ENCODE measurements around the gene USP5. TPM values are rescaled to one million over a fixed set of nuclear protein-coding genes. Genes with fewer than 3 reads are reported as not detected.

Gene USP5
- total and polyA plus RNA-seq, 2 of the 8 experiments (the other 6 are each of a cell fraction or from before 2014, with no cell fraction given), result 66.5 to 148 TPM

DNA sequence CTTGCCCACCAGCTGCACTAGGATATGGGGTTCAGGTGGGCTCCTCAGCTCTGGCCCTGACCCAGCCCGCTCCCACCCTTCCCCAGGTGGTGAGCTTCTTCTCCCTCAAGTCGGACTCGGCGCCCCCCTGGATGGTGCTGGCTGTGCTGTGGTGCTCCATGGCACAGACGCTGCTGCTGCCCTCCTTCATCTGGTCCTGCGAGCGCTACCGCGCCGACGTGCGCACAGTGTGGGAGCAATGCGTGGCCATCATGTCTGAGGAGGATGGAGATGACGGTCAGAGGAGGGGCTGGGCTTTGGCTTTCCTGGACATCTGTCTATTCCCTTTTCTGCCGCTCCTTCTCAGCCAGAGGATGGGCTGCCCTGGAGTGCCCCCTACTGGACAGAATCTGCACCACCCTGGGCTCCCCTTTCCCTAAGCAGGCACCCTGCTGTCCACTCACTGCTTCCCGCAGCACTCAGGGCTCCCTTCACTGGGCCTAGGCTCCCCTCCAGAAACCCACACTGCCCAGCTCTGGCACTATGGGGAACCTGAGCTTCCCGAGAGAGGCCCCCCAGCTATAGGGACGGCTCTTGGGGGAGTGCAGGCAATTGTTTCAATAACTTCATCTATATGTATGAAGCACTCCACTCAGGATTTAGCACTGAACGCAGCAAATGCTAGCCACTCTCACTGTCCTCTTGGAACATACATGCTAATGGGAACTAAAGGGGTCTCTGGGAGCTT lies 26.4 kb upstream of the USP5 start (continued):
- TF ChIP-seq CTCF (IDR thresholded peaks at IDR 0.05; ENCODE audit: control extremely low read depth in 1 of 3, insufficient read depth in 1 of 3, low read depth in 1 of 3, low read length in 3 of 3), result peak in 2 of 3 experiments; percentile 91 to 95; a peak in 3 of 4 replicates
- TF ChIP-seq RAD21 (IDR thresholded peaks at IDR 0.05 in 1 of 2, conservative IDR thresholded peaks at IDR 0.05 in 1 of 2; ENCODE audit: low read depth in 2 of 2, low read length in 2 of 2), result peak; percentile 88 to 93
- no peak for TF ChIP-seq POLR2AphosphoS5 (IDR thresholded peaks at IDR 0.05; ENCODE audit: low read depth, low read length)
- TF ChIP-seq JUND (IDR thresholded peaks at IDR 0.05; ENCODE audit: low read length), result 0 out of 2 replicates have a peak, but pooled peaks have one; percentile 43

Measured in H1 (cell line).